ENCODE data around the gene LRGUK. TPM values are rescaled to one million over a fixed set of nuclear protein-coding genes. Genes with fewer than 3 reads are reported as not detected.

The LRGUK gene
- total and polyA plus RNA-seq, 2 donors (not counting 1 experiment from before 2014, with no cell fraction given) = 0.27 to 0.49 TPM

- Histone ChIP-seq H2AFZ (ENCODE audit: insufficient read depth, low read depth, low read length, poor library complexity, severe bottlenecking) (no peak overlapping the region), H3K27me3 (replicated peaks in 1 of 4; ENCODE audit: control extremely low read depth in 1 of 4, control insufficient read depth in 3 of 4, insufficient read depth in 4 of 4, low read length in 3 of 4) (no peaks in the 10 kb centered on the region), H3K4me2 (replicated peaks; ENCODE audit: low read depth, low read length, poor library complexity, severe bottlenecking) (no peak overlapping the region), H3K4me1 (ENCODE audit: control insufficient read depth in 2 of 2, insufficient read depth in 2 of 2, low read length in 2 of 2) (no peaks in the 10 kb centered on the region), H3K27ac (ENCODE audit: low read length in 2 of 2) (no peak overlapping the region), H3K4me3 (ENCODE audit: control extremely low read depth in 1 of 5, extremely low read depth in 1 of 5, insufficient read depth in 1 of 5, low read depth in 2 of 5, low read length in 4 of 5) (no peak overlapping the region), H3K79me2 (ENCODE audit: control insufficient read depth, insufficient read depth, low read length) (no peaks in the 10 kb centered on the region), H3K9me3 (ENCODE audit: control extremely low read depth in 1 of 3, control insufficient read depth in 2 of 3, insufficient read depth in 1 of 3, low read length in 2 of 3) (no peaks in the 10 kb centered on the region), H4K20me1 (ENCODE audit: control insufficient read depth, insufficient read depth, low read length, poor library complexity, severe bottlenecking) (no peaks in the 10 kb centered on the region), H3K9ac (ENCODE audit: low read length) (no peak overlapping the region), H3K36me3 (replicated peaks in 1 of 2; ENCODE audit: control extremely low read depth in 1 of 2, control insufficient read depth in 1 of 2, extremely low read depth in 1 of 2, insufficient read depth in 2 of 2, low read length in 1 of 2) (no peaks in the 10 kb centered on the region)
- no peaks in the 10 kb centered on the region for H3K9me3 Mint-ChIP-seq (ENCODE audit: insufficient read depth)
- TF ChIP-seq EZH2 (IDR thresholded peaks at IDR 0.05; ENCODE audit: borderline replicate concordance, insufficient read depth, low read depth, low read length, poor library complexity, severe bottlenecking) (no peak), CTCF (IDR thresholded peaks at IDR 0.05) (no peak)
- WGBS (ENCODE audit: insufficient coverage) = 63% methylated on average over 3 of the region's 3 CpGs
- no peak overlapping the region for H3K4me3 Mint-ChIP-seq
- POLR2A ChIA-PET = no interaction called here
- ATAC-seq (ENCODE audit: low read depth) (no peak), DNase-seq (no peak)
- no peaks in the 10 kb centered on the region for H3K4me1 Mint-ChIP-seq
- H3K27ac Mint-ChIP-seq = no peak overlapping the region
- H3K27me3 Mint-ChIP-seq = no peaks in the 10 kb centered on the region
- intact Hi-C loops (cut with micrococcal nuclease) = no loop called here
- CTCF ChIA-PET = no interaction called here
These were observed 54.9 kb downstream of the LRGUK start for GRCh38 chr7:134182078-134182477.

DNA sequence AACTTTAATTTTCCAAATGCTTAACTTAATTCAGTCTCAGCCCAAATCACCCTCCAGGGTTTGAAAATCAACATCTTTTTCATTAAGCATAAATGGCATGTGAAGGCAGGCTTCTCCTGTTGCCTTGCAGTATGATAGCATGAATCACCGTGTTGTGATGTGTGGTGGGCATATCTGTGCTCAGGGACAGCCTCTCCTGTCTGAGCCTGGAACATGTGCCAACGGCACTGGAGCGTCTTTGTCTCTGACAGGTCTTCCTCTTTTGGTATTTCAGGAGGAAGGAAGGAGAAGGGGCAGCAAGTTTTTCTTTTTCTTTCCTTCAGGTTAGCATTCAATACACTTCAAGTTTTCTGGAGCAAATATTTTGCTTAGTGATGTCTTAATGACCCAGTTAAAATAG is 57.6 kb downstream of the LRGUK start:
- Histone ChIP-seq H3K36me3 (replicated peaks in 1 of 2; ENCODE audit: control extremely low read depth in 1 of 2, control insufficient read depth in 1 of 2, extremely low read depth in 1 of 2, insufficient read depth in 2 of 2, low read length in 1 of 2) (no peaks in the 10 kb centered on the region), H3K9ac (ENCODE audit: low read length) (no peak overlapping the region), H3K79me2 (ENCODE audit: control insufficient read depth, insufficient read depth, low read length) (no peaks in the 10 kb centered on the region), H3K4me3 (ENCODE audit: control extremely low read depth in 1 of 5, extremely low read depth in 1 of 5, insufficient read depth in 1 of 5, low read depth in 2 of 5, low read length in 4 of 5) (no peak overlapping the region), H3K27ac (ENCODE audit: low read length in 2 of 2) (no peak overlapping the region), H3K4me1 (ENCODE audit: control insufficient read depth in 2 of 2, insufficient read depth in 2 of 2, low read length in 2 of 2) (no peaks in the 10 kb centered on the region), H3K9me3 (ENCODE audit: control extremely low read depth in 1 of 3, control insufficient read depth in 2 of 3, insufficient read depth in 1 of 3, low read length in 2 of 3) (no peaks in the 10 kb centered on the region), H4K20me1 (ENCODE audit: control insufficient read depth, insufficient read depth, low read length, poor library complexity, severe bottlenecking) (no peaks in the 10 kb centered on the region), H2AFZ (ENCODE audit: insufficient read depth, low read depth, low read length, poor library complexity, severe bottlenecking) (no peak overlapping the region), H3K27me3 (replicated peaks in 1 of 4; ENCODE audit: control extremely low read depth in 1 of 4, control insufficient read depth in 3 of 4, insufficient read depth in 4 of 4, low read length in 3 of 4) (no peaks in the 10 kb centered on the region), H3K4me2 (replicated peaks; ENCODE audit: low read depth, low read length, poor library complexity, severe bottlenecking) (no peak overlapping the region)
- no peak overlapping the region for H3K4me3 Mint-ChIP-seq
- 70% methylated on average over 1 of the region's 3 CpGs for WGBS (ENCODE audit: insufficient coverage)
- H3K9me3 Mint-ChIP-seq (ENCODE audit: insufficient read depth) = no peaks in the 10 kb centered on the region
- CTCF ChIA-PET = no interaction called here
- POLR2A ChIA-PET = no interaction called here
- H3K4me1 Mint-ChIP-seq = no peaks in the 10 kb centered on the region
- TF ChIP-seq CTCF (IDR thresholded peaks at IDR 0.05) (no peak), EZH2 (IDR thresholded peaks at IDR 0.05; ENCODE audit: borderline replicate concordance, insufficient read depth, low read depth, low read length, poor library complexity, severe bottlenecking) (no peak)
- DNase-seq = no peak
- peaks cover 8% of the 10 kb centered on the region for H3K27me3 Mint-ChIP-seq
- ATAC-seq (ENCODE audit: low read depth) = no peak
- intact Hi-C loops (cut with micrococcal nuclease) = no loop called here
- no peak overlapping the region for H3K27ac Mint-ChIP-seq
